ENCODE measurements around the gene TUSC2. TPM values are rescaled to one million over a fixed set of nuclear protein-coding genes. Genes with fewer than 3 reads are reported as not detected.

Gene TUSC2
- total and polyA plus RNA-seq, 9 of the 15 experiments (the other 6 are each of a cell fraction or from before 2014, with no cell fraction given), result 2.8 to 67.5 (median 25.8) TPM

DNA sequence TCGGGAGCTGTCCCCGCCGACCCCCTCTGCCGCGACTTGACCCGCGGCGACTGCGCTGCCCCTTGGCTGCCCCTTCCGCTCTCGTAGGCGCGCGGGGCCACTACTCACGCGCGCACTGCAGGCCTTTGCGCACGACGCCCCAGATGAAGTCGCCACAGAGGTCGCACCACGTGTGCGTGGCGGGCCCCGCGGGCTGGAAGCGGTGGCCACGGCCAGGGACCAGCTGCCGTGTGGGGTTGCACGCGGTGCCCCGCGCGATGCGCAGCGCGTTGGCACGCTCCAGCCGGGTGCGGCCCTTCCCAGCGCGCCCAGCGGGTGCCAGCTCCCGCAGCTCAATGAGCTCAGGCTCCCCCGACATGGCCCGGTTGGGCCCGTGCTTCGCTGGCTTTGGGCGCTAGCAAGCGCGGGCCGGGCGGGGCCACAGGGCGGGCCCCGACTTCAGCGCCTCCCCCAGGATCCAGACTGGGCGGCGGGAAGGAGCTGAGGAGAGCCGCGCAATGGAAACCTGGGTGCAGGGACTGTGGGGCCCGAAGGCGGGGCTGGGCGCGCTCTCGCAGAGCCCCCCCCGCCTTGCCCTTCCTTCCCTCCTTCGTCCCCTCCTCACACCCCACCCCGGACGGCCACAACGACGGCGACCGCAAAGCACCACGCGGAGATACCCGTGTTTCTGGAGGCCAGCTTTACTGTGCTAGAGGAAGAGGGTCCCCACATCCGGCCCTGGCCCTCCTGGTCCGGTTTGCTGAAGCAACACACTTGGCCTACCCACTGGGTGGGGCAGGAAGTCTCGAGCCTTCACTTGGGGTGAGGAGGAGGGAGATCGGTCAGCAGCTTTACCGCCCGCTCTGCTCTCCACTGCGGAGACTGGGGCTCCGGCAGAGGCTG, 12.7 kb upstream of the TUSC2 start, which contains the start of gene RASSF1:
Gene RASSF1 (minus strand): TSS at position 389 of the 882 bp plus-strand sequence. CDS start 31 bp downstream, at position 358.
- Histone ChIP-seq H4K20me1 (replicated peaks; ENCODE audit: control insufficient read depth, insufficient read depth, low read length) (no peaks in the 10 kb centered on the region), H3K27ac (ENCODE audit: extremely low read depth, low read depth, low read length) (peak within 1 kb of the TSS; percentile 99), H3K4me1 (replicated peaks in 1 of 2; ENCODE audit: control insufficient read depth in 2 of 2, insufficient read depth in 2 of 2, low read length in 2 of 2) (peaks cover 27 to 59% of the 10 kb centered on the region in 2 experiments; a peak in 4 of 5 replicates), H3K9me3 (replicated peaks; ENCODE audit: control insufficient read depth, insufficient read depth, low read depth, low read length) (no peaks in the 10 kb centered on the region), H3K36me3 (ENCODE audit: control insufficient read depth, insufficient read depth, low read length) (peaks cover 10% of the 10 kb centered on the region; the same call in 2 of the 3 replicates), H3K9me1 (ENCODE audit: control insufficient read depth, insufficient read depth, low read length) (peaks cover 3% of the 10 kb centered on the region), H3K27me3 (ENCODE audit: control insufficient read depth in 2 of 2, insufficient read depth in 2 of 2, low read length in 2 of 2) (no peaks in the 10 kb centered on the region), H3K4me3 (peak within 1 kb of the TSS; percentile 96), H3K79me2 (ENCODE audit: control insufficient read depth, insufficient read depth, low read length) (peaks cover 50% of the 10 kb centered on the region), H2AFZ (ENCODE audit: low read depth, low read length) (peak within 1 kb of the TSS; percentile 63; the same call in 1 of the 2 replicates), H3K4me2 (ENCODE audit: insufficient read depth, low read length) (peak within 1 kb of the TSS; percentile 72), H3K9ac (ENCODE audit: insufficient read depth in 1 of 2, low read depth in 2 of 2, low read length in 2 of 2) (peak within 1 kb of the TSS; percentile 95 to 98)
- BruUV-seq (replicated peaks), result TSS peak; percentile 20
- DNase-seq (ENCODE audit: extremely low read depth in 1 of 4, low spot score in 3 of 4) (peak; percentile 56 to 77 (median 62)), FAIRE-seq (no peak), ATAC-seq (peak; percentile 56)
- intact Hi-C loops (cut with micrococcal nuclease), result no loop called here
- ChIA-PET CTCF (ENCODE audit: low intra/inter-chr PET ratio) (no interaction called here), POLR2A (interaction anchor here (0.5 to 1.5 kb wide), 3 partner anchors 10 to 242 kb away, joined by 3 to 5 read pairs (median 4); partner anchors contain the start of genes CYB561D2, NPRL2 and TUSC2)
- WGBS (ENCODE audit: insufficient coverage, low coverage, missing lambda C conversion rate), result 41% methylated on average over 34 of the region's 85 CpGs
- in situ Hi-C loops (cut with MboI), result no loop called here
- TF ChIP-seq ZBTB17 (CRISPR knock-in tag; IDR thresholded peaks at IDR 0.05) (peak; percentile 94), KDM5B (IDR thresholded peaks at IDR 0.05; ENCODE audit: insufficient replicate concordance, low read depth, low read length) (peak; percentile 59)
- TF ChIP-seq, protein P1, sequence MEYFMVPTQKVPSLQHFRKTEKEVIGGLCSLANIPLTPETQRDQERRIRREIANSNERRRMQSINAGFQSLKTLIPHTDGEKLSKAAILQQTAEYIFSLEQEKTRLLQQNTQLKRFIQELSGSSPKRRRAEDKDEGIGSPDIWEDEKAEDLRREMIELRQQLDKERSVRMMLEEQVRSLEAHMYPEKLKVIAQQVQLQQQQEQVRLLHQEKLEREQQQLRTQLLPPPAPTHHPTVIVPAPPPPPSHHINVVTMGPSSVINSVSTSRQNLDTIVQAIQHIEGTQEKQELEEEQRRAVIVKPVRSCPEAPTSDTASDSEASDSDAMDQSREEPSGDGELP (CRISPR knock-in tag; IDR thresholded peaks at IDR 0.05; ENCODE audit: borderline replicate concordance), result no peak; the same call in 1 of the 2 replicates
- TF ChIP-seq, protein P2, sequence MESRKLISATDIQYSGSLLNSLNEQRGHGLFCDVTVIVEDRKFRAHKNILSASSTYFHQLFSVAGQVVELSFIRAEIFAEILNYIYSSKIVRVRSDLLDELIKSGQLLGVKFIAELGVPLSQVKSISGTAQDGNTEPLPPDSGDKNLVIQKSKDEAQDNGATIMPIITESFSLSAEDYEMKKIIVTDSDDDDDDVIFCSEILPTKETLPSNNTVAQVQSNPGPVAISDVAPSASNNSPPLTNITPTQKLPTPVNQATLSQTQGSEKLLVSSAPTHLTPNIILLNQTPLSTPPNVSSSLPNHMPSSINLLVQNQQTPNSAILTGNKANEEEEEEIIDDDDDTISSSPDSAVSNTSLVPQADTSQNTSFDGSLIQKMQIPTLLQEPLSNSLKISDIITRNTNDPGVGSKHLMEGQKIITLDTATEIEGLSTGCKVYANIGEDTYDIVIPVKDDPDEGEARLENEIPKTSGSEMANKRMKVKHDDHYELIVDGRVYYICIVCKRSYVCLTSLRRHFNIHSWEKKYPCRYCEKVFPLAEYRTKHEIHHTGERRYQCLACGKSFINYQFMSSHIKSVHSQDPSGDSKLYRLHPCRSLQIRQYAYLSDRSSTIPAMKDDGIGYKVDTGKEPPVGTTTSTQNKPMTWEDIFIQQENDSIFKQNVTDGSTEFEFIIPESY (CRISPR knock-in tag; IDR thresholded peaks at IDR 0.05), result peak; percentile 86
- TF ChIP-seq, protein P3, sequence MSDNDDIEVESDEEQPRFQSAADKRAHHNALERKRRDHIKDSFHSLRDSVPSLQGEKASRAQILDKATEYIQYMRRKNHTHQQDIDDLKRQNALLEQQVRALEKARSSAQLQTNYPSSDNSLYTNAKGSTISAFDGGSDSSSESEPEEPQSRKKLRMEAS (CRISPR knock-in tag; IDR thresholded peaks at IDR 0.05), result peak; percentile 72
- TF ChIP-seq, protein P4, sequence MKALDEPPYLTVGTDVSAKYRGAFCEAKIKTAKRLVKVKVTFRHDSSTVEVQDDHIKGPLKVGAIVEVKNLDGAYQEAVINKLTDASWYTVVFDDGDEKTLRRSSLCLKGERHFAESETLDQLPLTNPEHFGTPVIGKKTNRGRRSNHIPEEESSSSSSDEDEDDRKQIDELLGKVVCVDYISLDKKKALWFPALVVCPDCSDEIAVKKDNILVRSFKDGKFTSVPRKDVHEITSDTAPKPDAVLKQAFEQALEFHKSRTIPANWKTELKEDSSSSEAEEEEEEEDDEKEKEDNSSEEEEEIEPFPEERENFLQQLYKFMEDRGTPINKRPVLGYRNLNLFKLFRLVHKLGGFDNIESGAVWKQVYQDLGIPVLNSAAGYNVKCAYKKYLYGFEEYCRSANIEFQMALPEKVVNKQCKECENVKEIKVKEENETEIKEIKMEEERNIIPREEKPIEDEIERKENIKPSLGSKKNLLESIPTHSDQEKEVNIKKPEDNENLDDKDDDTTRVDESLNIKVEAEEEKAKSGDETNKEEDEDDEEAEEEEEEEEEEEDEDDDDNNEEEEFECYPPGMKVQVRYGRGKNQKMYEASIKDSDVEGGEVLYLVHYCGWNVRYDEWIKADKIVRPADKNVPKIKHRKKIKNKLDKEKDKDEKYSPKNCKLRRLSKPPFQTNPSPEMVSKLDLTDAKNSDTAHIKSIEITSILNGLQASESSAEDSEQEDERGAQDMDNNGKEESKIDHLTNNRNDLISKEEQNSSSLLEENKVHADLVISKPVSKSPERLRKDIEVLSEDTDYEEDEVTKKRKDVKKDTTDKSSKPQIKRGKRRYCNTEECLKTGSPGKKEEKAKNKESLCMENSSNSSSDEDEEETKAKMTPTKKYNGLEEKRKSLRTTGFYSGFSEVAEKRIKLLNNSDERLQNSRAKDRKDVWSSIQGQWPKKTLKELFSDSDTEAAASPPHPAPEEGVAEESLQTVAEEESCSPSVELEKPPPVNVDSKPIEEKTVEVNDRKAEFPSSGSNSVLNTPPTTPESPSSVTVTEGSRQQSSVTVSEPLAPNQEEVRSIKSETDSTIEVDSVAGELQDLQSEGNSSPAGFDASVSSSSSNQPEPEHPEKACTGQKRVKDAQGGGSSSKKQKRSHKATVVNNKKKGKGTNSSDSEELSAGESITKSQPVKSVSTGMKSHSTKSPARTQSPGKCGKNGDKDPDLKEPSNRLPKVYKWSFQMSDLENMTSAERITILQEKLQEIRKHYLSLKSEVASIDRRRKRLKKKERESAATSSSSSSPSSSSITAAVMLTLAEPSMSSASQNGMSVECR (CRISPR knock-in tag; IDR thresholded peaks at IDR 0.05), result no peak
